Panc1 (cell line): ENCODE results near the gene TPSB2. TPM values are rescaled to one million over a fixed set of nuclear protein-coding genes. Genes with fewer than 3 reads are reported as not detected.

Experiments
- ATAC-seq: fragments of 200-7000 bp; cut with Tn5 transposase; 2 replicates; pipeline ENCODE4 v1.9.1; 2020; ENCODE audit warnings: mild to moderate bottlenecking, moderate library complexity
- BruUV-seq: library from RNA; stranded (reverse); fragments of 400-500 nt; replicated peaks from 2 replicates; lab custom pipeline; 2021; lab: Mats Ljungman, UMichigan
- CTCF ChIA-PET: fragments of 300-600 bp; sonication (Branson Sonifier 250); formaldehyde crosslinking; loops from one replicate; lab custom pipeline; 2022; ENCODE audit warnings: antibody characterized with exemption; lab: Charles Lee
- POLR2A ChIA-PET: fragments of 300-600 bp; sonication (Branson Sonifier 250); formaldehyde crosslinking; loops from one replicate; lab custom pipeline; 2022; ENCODE audit warnings: antibody characterized with exemption; lab: Charles Lee
- DNase-seq: peaks from one replicate; pipeline ENCODE4 v3.0.0-alpha.2; 2010; ENCODE audit warnings: low read depth, low spot score
- H3K27ac ChIP-seq: 2 replicates; pipeline ENCODE4 v1.5.1; 2011; ENCODE audit warnings: mild to moderate bottlenecking, low read length, inconsistent platforms
- H3K27me3 ChIP-seq: fragments of 200-500 bp; sonication (Bioruptor generic); 2 replicates; pipeline ENCODE4 v1.6.0; 2014; ENCODE audit warnings: low read length, inconsistent platforms; ENCODE audit not compliant: control insufficient read depth, insufficient read depth
- H3K36me3 ChIP-seq: fragments of 200-500 bp; sonication (Bioruptor generic); 2 replicates; pipeline ENCODE4 v1.5.1; 2014; ENCODE audit warnings: inconsistent platforms, mild to moderate bottlenecking, low read length, moderate library complexity; ENCODE audit not compliant: control insufficient read depth, insufficient read depth
- H3K4me1 ChIP-seq: 2 replicates; pipeline ENCODE4 v1.5.1; 2011; ENCODE audit warnings: inconsistent platforms, mild to moderate bottlenecking, low read length, moderate library complexity; ENCODE audit not compliant: control insufficient read depth, insufficient read depth
- H3K4me3 ChIP-seq, 2 experiments: 2 replicates each; pipeline ENCODE4 v1.5.1; 2011 to 2012; ENCODE audit warnings: low read depth in 2 of 2, low read length in 2 of 2, mild to moderate bottlenecking in 2 of 2, inconsistent platforms in 1 of 2, moderate library complexity in 1 of 2
- H3K9me3 ChIP-seq: fragments of 200-500 bp; sonication (Bioruptor generic); 2 replicates; pipeline ENCODE4 v1.5.1; 2014; ENCODE audit warnings: low read depth, mild to moderate bottlenecking, inconsistent platforms, low read length, moderate library complexity; ENCODE audit not compliant: control insufficient read depth, insufficient read depth
- POLR2AphosphoS5 ChIP-seq: IDR thresholded peaks from 2 replicates; pipeline ENCODE4 v1.6.1; 2012; ENCODE audit warnings: mild to moderate bottlenecking, low read depth, low read length, moderate library complexity
- SIN3A ChIP-seq: IDR thresholded peaks from 2 replicates; pipeline ENCODE4 v1.6.1; 2012; ENCODE audit warnings: low read depth, mild to moderate bottlenecking, low read length, moderate library complexity, borderline replicate concordance; ENCODE audit not compliant: insufficient read depth
- TCF7L2 ChIP-seq: IDR thresholded peaks from 2 replicates; pipeline ENCODE4 v1.6.1; 2011; ENCODE audit warnings: mild to moderate bottlenecking, low read depth, low read length, inconsistent platforms
- in situ Hi-C: cut with HindIII; loops from 2 replicates; pipeline ENCODE4 v1.10.0; 2016; ENCODE audit warnings: low sequenced_read_pairs, low pct_unique_long_range_greater_than_20kb
- intact Hi-C: fragments of 100-400 bp; cut with micrococcal nuclease; formaldehyde crosslinking; loops from one replicate; pipeline ENCODE4 v1.10.0; 2022; ENCODE audit not compliant: unreplicated experiment
- total RNA-seq: library from RNA; stranded (reverse); gene quantifications from one replicate; pipeline ENCODE4 v1.2.1, GENCODE V29; 2021; ENCODE audit not compliant: unreplicated experiment
- TF ChIP-seq, protein P1 (sequence below): fragments of 450-650 bp; IDR thresholded peaks from 2 replicates; pipeline ENCODE4 v1.5.1; 2017; ENCODE audit warnings: mild to moderate bottlenecking
- TF ChIP-seq, protein P2 (sequence below), 2 experiments: IDR thresholded peaks; 2 replicates each; pipeline ENCODE4 v1.6.1; 2011 to 2012; ENCODE audit warnings: low read depth in 2 of 2, control low read depth in 1 of 2, low read length in 1 of 2, mild to moderate bottlenecking in 1 of 2, moderate library complexity in 1 of 2; ENCODE audit not compliant: insufficient read depth in 1 of 2

The TPSB2 gene
- total RNA-seq, 1 experiment from 2014 or later: 0.57 TPM

DNA sequence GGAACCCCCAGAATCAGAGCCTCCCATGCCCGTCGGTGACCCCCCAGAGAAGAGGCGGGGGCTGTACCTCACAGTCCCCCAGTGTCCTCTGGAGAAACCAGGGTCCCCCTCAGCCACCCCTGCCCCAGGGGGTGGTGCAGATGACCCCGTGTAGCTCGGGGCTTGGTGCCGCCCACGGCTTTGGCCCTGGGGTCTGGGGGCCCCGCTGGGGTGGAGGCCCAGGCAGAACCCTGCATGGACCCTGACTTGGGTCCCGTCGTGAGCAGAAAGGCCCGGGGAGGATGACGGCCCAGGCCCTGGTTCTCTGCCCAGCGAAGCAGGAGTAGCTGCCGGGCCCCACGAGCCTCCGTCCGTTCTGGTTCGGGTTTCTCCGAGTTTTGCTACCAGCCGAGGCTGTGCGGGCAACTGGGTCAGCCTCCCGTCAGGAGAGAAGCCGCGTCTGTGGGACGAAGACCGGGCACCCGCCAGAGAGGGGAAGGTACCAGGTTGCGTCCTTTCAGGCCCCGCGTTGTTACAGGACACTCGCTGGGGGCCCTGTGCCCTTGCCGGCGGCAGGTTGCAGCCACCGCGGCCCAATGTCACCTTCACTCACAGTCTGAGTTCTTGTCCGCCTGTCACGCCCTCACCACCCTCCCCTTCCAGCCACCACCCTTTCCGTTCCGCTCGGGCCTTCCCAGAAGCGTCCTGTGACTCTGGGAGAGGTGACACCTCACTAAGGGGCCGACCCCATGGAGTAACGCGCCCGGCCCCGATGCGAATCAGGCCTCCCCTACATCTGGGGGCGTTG lies 8.9 kb downstream of the TPSB2 start:
- in situ Hi-C loops (no loop called here), intact Hi-C loops (no loop called here)
- DNase-seq (no peak), ATAC-seq (no peak)
- ChIA-PET CTCF (no interaction called here), POLR2A (no interaction called here)
- no peaks in the 10 kb centered on the region for H3K27me3 ChIP-seq
- H3K4me3 ChIP-seq: no peak overlapping the region
- peaks cover 12% of the 10 kb centered on the region for H3K4me1 ChIP-seq
- no peak for TF ChIP-seq TCF7L2
- TF ChIP-seq SIN3A: no peak
- TF ChIP-seq, protein P1, sequence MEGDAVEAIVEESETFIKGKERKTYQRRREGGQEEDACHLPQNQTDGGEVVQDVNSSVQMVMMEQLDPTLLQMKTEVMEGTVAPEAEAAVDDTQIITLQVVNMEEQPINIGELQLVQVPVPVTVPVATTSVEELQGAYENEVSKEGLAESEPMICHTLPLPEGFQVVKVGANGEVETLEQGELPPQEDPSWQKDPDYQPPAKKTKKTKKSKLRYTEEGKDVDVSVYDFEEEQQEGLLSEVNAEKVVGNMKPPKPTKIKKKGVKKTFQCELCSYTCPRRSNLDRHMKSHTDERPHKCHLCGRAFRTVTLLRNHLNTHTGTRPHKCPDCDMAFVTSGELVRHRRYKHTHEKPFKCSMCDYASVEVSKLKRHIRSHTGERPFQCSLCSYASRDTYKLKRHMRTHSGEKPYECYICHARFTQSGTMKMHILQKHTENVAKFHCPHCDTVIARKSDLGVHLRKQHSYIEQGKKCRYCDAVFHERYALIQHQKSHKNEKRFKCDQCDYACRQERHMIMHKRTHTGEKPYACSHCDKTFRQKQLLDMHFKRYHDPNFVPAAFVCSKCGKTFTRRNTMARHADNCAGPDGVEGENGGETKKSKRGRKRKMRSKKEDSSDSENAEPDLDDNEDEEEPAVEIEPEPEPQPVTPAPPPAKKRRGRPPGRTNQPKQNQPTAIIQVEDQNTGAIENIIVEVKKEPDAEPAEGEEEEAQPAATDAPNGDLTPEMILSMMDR: no peak
- TF ChIP-seq, protein P2, sequence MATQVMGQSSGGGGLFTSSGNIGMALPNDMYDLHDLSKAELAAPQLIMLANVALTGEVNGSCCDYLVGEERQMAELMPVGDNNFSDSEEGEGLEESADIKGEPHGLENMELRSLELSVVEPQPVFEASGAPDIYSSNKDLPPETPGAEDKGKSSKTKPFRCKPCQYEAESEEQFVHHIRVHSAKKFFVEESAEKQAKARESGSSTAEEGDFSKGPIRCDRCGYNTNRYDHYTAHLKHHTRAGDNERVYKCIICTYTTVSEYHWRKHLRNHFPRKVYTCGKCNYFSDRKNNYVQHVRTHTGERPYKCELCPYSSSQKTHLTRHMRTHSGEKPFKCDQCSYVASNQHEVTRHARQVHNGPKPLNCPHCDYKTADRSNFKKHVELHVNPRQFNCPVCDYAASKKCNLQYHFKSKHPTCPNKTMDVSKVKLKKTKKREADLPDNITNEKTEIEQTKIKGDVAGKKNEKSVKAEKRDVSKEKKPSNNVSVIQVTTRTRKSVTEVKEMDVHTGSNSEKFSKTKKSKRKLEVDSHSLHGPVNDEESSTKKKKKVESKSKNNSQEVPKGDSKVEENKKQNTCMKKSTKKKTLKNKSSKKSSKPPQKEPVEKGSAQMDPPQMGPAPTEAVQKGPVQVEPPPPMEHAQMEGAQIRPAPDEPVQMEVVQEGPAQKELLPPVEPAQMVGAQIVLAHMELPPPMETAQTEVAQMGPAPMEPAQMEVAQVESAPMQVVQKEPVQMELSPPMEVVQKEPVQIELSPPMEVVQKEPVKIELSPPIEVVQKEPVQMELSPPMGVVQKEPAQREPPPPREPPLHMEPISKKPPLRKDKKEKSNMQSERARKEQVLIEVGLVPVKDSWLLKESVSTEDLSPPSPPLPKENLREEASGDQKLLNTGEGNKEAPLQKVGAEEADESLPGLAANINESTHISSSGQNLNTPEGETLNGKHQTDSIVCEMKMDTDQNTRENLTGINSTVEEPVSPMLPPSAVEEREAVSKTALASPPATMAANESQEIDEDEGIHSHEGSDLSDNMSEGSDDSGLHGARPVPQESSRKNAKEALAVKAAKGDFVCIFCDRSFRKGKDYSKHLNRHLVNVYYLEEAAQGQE (IDR thresholded peaks at IDR 0.05; ENCODE audit: insufficient read depth in 1 of 2, low read depth in 2 of 2, low read length in 1 of 2): no peak
- no peak for TF ChIP-seq POLR2AphosphoS5
- H3K36me3 ChIP-seq: no peaks in the 10 kb centered on the region
- TSS peak; percentile 64 for BruUV-seq
- H3K9me3 ChIP-seq: no peaks in the 10 kb centered on the region
- H3K27ac ChIP-seq: no peak overlapping the region

DNA sequence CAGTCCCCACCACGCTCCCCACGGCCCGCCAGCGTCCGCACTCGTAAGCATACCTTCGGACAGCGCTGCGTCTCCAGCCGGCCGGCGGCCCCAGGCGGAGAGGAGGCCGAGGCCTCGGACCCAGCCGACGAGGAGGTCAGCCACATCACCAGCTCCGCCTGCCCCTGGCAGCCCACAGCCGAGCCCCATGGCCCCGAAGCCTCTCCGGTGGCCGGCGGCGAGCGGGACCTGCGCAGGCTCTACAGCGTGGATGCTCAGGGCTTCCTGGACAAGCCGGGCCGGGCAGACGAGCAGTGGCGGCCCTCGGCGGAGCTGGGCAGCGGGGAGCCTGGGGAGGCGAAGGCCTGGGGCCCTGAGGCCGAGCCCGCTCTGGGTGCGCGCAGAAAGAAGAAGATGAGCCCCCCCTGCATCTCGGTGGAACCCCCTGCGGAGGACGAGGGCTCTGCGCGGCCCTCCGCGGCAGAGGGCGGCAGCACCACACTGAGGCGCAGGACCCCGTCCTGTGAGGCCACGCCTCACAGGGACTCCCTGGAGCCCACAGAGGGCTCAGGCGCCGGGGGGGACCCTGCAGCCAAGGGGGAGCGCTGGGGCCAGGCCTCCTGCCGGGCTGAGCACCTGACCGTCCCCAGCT lies 9.8 kb downstream of the TPSB2 start:
- CTCF ChIA-PET: no interaction called here

More for the DNA sequence above, 9.8 kb downstream of the TPSB2 start:
- H3K9me3 ChIP-seq: no peaks in the 10 kb centered on the region
- peaks cover 4% of the 10 kb centered on the region for H3K4me1 ChIP-seq
- DNase-seq: no peak
- no peak overlapping the region for H3K4me3 ChIP-seq
- TF ChIP-seq TCF7L2: no peak
- no peaks in the 10 kb centered on the region for H3K27me3 ChIP-seq
- BruUV-seq: no TSS peak
- in situ Hi-C loops: no loop called here
- H3K36me3 ChIP-seq: no peaks in the 10 kb centered on the region
- H3K27ac ChIP-seq: no peak overlapping the region
- no peak for ATAC-seq
- intact Hi-C loops: no loop called here
- POLR2A ChIA-PET: no interaction called here
